SH-SY5Y (cell line): Measurements from ENCODE around the gene PHACTR1.

Experiments
- GATA2 ChIP-seq: IDR thresholded peaks from 2 replicates; pipeline ENCODE4 v1.6.1; 2011; ENCODE audit warnings: mild to moderate bottlenecking, low read depth, low read length
- GATA3 ChIP-seq: IDR thresholded peaks from 2 replicates; pipeline ENCODE4 v1.6.1; 2011; ENCODE audit warnings: low read depth, mild to moderate bottlenecking, low read length, moderate library complexity

GRCh38 chr6:12995419-12995818, 278.9 kb downstream of the PHACTR1 start:
- TF ChIP-seq GATA2 (no peak), GATA3 (no peak)
